ENCODE data around the gene ADGRG3. TPM values are rescaled to one million over a fixed set of nuclear protein-coding genes. Genes with fewer than 3 reads are reported as not detected.

The ADGRG3 gene
- total and polyA plus RNA-seq, 2 of the 13 experiments (the other 11 are each of a cell fraction or from before 2014, with no cell fraction given), result 2.7 to 11.8 TPM

GRCh38 chr16:57694231-57694724, 26.2 kb downstream of the ADGRG3 start (continued):
- TF ChIP-seq ZNF407 (CRISPR knock-in tag; IDR thresholded peaks at IDR 0.05; ENCODE audit: not compliant biosample characterization), result no peak
- no peak for TF ChIP-seq TOPORS (CRISPR knock-in tag; IDR thresholded peaks at IDR 0.05)
- no peak for TF ChIP-seq ZSCAN12 (CRISPR knock-in tag; IDR thresholded peaks at IDR 0.05)
- TF ChIP-seq RFXAP (CRISPR knock-in tag; IDR thresholded peaks at IDR 0.05; ENCODE audit: borderline replicate concordance), result 0 out of 2 replicates have a peak, but pooled peaks have one; percentile 14
- TF ChIP-seq NFIC (IDR thresholded peaks at IDR 0.05; ENCODE audit: low read length), result no peak
- no peak for TF ChIP-seq ATF6 (CRISPR knock-in tag; conservative IDR thresholded peaks at IDR 0.05)
- peak; percentile 82 for TF ChIP-seq TEAD3 (CRISPR knock-in tag; optimal IDR thresholded peaks at IDR 0.05; ENCODE audit: borderline replicate concordance)
- TF ChIP-seq ZNF24 (IDR thresholded peaks at IDR 0.05), result 0 out of 2 replicates have a peak, but pooled peaks have one; percentile 35
- TF ChIP-seq HHEX (CRISPR knock-in tag; IDR thresholded peaks at IDR 0.05), result no peak
- no peak for TF ChIP-seq MAFK (conservative IDR thresholded peaks at IDR 0.05 in 1 of 2, IDR thresholded peaks at IDR 0.05 in 1 of 2; ENCODE audit: low read length in 2 of 2)
- no peak for TF ChIP-seq ZNF563 (CRISPR knock-in tag; IDR thresholded peaks at IDR 0.05)
- TF ChIP-seq ZNF264 (CRISPR knock-in tag; IDR thresholded peaks at IDR 0.05), result peak; percentile 50; the same call in 1 of the 2 replicates
- no peak for TF ChIP-seq GFI1 (CRISPR knock-in tag; IDR thresholded peaks at IDR 0.05; ENCODE audit: borderline replicate concordance)
- TF ChIP-seq NFYB (CRISPR knock-in tag; IDR thresholded peaks at IDR 0.05), result 0 out of 2 replicates have a peak, but pooled peaks have one; percentile 8
- TF ChIP-seq CENPT (CRISPR knock-in tag; IDR thresholded peaks at IDR 0.05; ENCODE audit: low read depth), result no peak
- TF ChIP-seq ZBTB39 (CRISPR knock-in tag; IDR thresholded peaks at IDR 0.05), result 0 out of 2 replicates have a peak, but pooled peaks have one; percentile 33
- TF ChIP-seq ZNF329 (CRISPR knock-in tag; IDR thresholded peaks at IDR 0.05; ENCODE audit: low read depth), result no peak
- no peak for TF ChIP-seq SP2 (CRISPR knock-in tag; IDR thresholded peaks at IDR 0.05)

All from HepG2 (cell line).